HEK293 (cell line): ENCODE results near the gene MS4A12.

Experiments
- CTCF ChIA-PET: fragments of 350-600 bp; formaldehyde crosslinking; extraction: SDS; loops from one replicate; lab custom pipeline; 2021; ENCODE audit warnings: antibody characterized with exemption; lab: Yijun Ruan, JAX
- POLR2A ChIA-PET: fragments of 300-600 bp; formaldehyde crosslinking; extraction: SDS; loops from one replicate; lab custom pipeline; 2020; ENCODE audit warnings: antibody characterized with exemption, inconsistent platforms; lab: Yijun Ruan, JAX
- H3K27ac ChIP-seq: fragments of 200-500 bp; sonication (Bioruptor generic); 2 replicates; pipeline ENCODE4 v1.5.1; 2014; ENCODE audit warnings: low read depth, low read length, control low read depth, inconsistent platforms; ENCODE audit errors: extremely low read depth
- H3K36me3 ChIP-seq, 2 experiments: fragments of 200-500 bp in 1 of 2; sonication (Bioruptor generic) in 1 of 2; 1 replicate in 1 of 2; 2 replicates in 1 of 2; pipeline ENCODE4 v1.5.1; 2014 to 2017; ENCODE audit warnings: inconsistent platforms in 2 of 2, low read length in 2 of 2; ENCODE audit not compliant: control insufficient read depth in 2 of 2, insufficient read depth in 1 of 2
- H3K4me1 ChIP-seq: fragments of 200-500 bp; sonication (Bioruptor generic); 2 replicates; pipeline ENCODE4 v1.5.1; 2014; ENCODE audit warnings: mild to moderate bottlenecking, low read length, inconsistent platforms; ENCODE audit not compliant: control insufficient read depth, insufficient read depth
- H3K4me3 ChIP-seq: 2 replicates; pipeline ENCODE4 v1.5.1; 2011; ENCODE audit warnings: low read depth, mild to moderate bottlenecking, control low read depth, low read length, moderate library complexity
- H3K9me3 ChIP-seq: fragments of 200-500 bp; sonication (Bioruptor generic); 2 replicates; pipeline ENCODE4 v1.5.1; 2014; ENCODE audit warnings: low read depth, low read length, inconsistent platforms; ENCODE audit not compliant: control insufficient read depth, insufficient read depth
- EGR2 ChIP-seq: fragments of 450-650 bp; formaldehyde crosslinking; IDR thresholded peaks from 2 replicates; pipeline ENCODE4 v1.5.1; 2016; ENCODE audit warnings: low read depth, missing biosample characterization, missing genetic modification characterization
- GLIS1 ChIP-seq: fragments of 450-650 bp; formaldehyde crosslinking; IDR thresholded peaks from 2 replicates; pipeline ENCODE4 v1.5.1; 2016; ENCODE audit warnings: missing biosample characterization, missing genetic modification characterization
- KLF10 ChIP-seq: fragments of 450-650 bp; IDR thresholded peaks from 2 replicates; pipeline ENCODE4 v1.5.1; 2018; ENCODE audit warnings: missing biosample characterization, mild to moderate bottlenecking, missing genetic modification characterization
- KLF8 ChIP-seq: fragments of 450-650 bp; formaldehyde crosslinking; IDR thresholded peaks from 2 replicates; pipeline ENCODE4 v1.5.1; 2016; ENCODE audit warnings: missing biosample characterization, missing genetic modification characterization
- PRDM4 ChIP-seq: fragments of 450-650 bp; formaldehyde crosslinking; IDR thresholded peaks from 2 replicates; pipeline ENCODE4 v1.5.1; 2017; ENCODE audit warnings: missing biosample characterization, missing genetic modification characterization
- SALL2 ChIP-seq: fragments of 450-650 bp; formaldehyde crosslinking; IDR thresholded peaks from 2 replicates; pipeline ENCODE4 v1.5.0; 2017; ENCODE audit warnings: missing biosample characterization, mild to moderate bottlenecking, missing genetic modification characterization, borderline replicate concordance
- SCRT1 ChIP-seq: fragments of 450-650 bp; formaldehyde crosslinking; IDR thresholded peaks from 2 replicates; pipeline ENCODE4 v1.5.1; 2016; ENCODE audit warnings: missing biosample characterization, missing genetic modification characterization, borderline replicate concordance
- SETDB1 ChIP-seq: IDR thresholded peaks from one replicate; pipeline ENCODE4 v1.6.1; 2017; ENCODE audit warnings: mild to moderate bottlenecking, low read length, moderate library complexity, mixed read lengths; ENCODE audit not compliant: insufficient read length
- WT1 ChIP-seq: fragments of 450-650 bp; formaldehyde crosslinking; IDR thresholded peaks from 2 replicates; pipeline ENCODE4 v1.5.1; 2016; ENCODE audit warnings: missing biosample characterization, missing genetic modification characterization
- YY2 ChIP-seq: fragments of 450-650 bp; formaldehyde crosslinking; IDR thresholded peaks from 2 replicates; pipeline ENCODE4 v1.5.1; 2016; ENCODE audit warnings: missing biosample characterization, missing genetic modification characterization
- ZNF146 ChIP-seq: fragments of 450-650 bp; formaldehyde crosslinking; IDR thresholded peaks from 2 replicates; pipeline ENCODE4 v1.5.1; 2016; ENCODE audit warnings: missing biosample characterization, missing genetic modification characterization
- ZNF157 ChIP-seq: fragments of 450-650 bp; formaldehyde crosslinking; IDR thresholded peaks from 2 replicates; pipeline ENCODE4 v1.5.1; 2016; ENCODE audit warnings: missing biosample characterization, missing genetic modification characterization
- ZNF239 ChIP-seq: fragments of 450-650 bp; formaldehyde crosslinking; IDR thresholded peaks from 2 replicates; pipeline ENCODE4 v1.5.1; 2016; ENCODE audit warnings: missing biosample characterization, missing genetic modification characterization
- ZNF48 ChIP-seq: fragments of 450-650 bp; formaldehyde crosslinking; IDR thresholded peaks from 2 replicates; pipeline ENCODE4 v1.5.1; 2016; ENCODE audit warnings: missing biosample characterization, missing genetic modification characterization
- ZNF561 ChIP-seq: fragments of 450-650 bp; IDR thresholded peaks from 2 replicates; pipeline ENCODE4 v1.5.1; 2018; ENCODE audit warnings: missing biosample characterization, missing genetic modification characterization, borderline replicate concordance
- ZNF776 ChIP-seq: fragments of 450-650 bp; formaldehyde crosslinking; IDR thresholded peaks from 2 replicates; pipeline ENCODE4 v1.5.0; 2017; ENCODE audit warnings: missing biosample characterization, missing genetic modification characterization, borderline replicate concordance
- ZNF777 ChIP-seq: fragments of 450-650 bp; formaldehyde crosslinking; IDR thresholded peaks from 2 replicates; pipeline ENCODE4 v1.5.1; 2017; ENCODE audit warnings: missing biosample characterization, missing genetic modification characterization, borderline replicate concordance
- ZNF837 ChIP-seq: fragments of 450-650 bp; formaldehyde crosslinking; IDR thresholded peaks from 2 replicates; pipeline ENCODE4 v1.5.1; 2016; ENCODE audit warnings: missing biosample characterization, missing genetic modification characterization
- ZSCAN18 ChIP-seq: fragments of 450-650 bp; formaldehyde crosslinking; IDR thresholded peaks from 2 replicates; pipeline ENCODE4 v1.5.1; 2016; ENCODE audit warnings: missing biosample characterization, missing genetic modification characterization
- TF ChIP-seq, protein P1 (sequence below): fragments of 450-650 bp; formaldehyde crosslinking; IDR thresholded peaks from 2 replicates; pipeline ENCODE4 v1.5.1; 2016; ENCODE audit warnings: missing biosample characterization, missing genetic modification characterization
- TF ChIP-seq, protein P2 (sequence below): sonication (generic); formaldehyde crosslinking; IDR thresholded peaks from 2 replicates; pipeline ENCODE4 v1.8.1; 2022; ENCODE audit warnings: mild to moderate bottlenecking, moderate library complexity, missing genetic modification reagents

MS4A12 gene

DNA sequence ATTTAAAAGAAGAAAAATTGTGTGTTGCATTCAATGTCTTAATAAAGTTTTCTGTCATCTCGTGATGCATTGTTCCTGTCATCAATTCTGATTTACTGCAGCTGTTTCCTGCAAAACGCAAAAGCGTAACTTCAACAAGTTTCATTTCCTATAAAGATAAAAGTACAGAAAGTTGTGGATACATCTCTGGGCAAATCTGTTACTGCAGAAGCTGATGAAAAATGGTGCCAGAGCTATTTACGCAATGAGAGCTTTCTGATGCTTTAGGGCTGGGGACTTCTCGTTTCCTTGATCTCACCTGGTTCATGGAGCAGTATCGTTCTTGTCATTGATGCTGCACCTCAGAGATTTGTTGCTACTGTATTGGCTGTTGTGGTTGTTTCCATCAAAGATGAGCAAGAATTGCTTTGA, 15.5 kb upstream of the MS4A12 start:
- H3K27ac ChIP-seq = no peak overlapping the region
- TF ChIP-seq ZNF239 (no peak), GLIS1 (tag by site-specific recombination) (no peak), KLF8 (tag by site-specific recombination) (no peak), SCRT1 (tag by site-specific recombination) (no peak), ZSCAN18 (tag by site-specific recombination) (no peak), SALL2 (no peak), ZNF146 (no peak), EGR2 (no peak), SETDB1 (no peak), KLF10 (tag by site-specific recombination) (no peak), WT1 (tag by site-specific recombination) (no peak), ZNF157 (no peak), ZNF837 (tag by site-specific recombination) (no peak), PRDM4 (no peak)
- TF ChIP-seq, protein P1, sequence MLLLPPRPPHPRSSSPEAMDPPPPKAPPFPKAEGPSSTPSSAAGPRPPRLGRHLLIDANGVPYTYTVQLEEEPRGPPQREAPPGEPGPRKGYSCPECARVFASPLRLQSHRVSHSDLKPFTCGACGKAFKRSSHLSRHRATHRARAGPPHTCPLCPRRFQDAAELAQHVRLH (tag by site-specific recombination) = no peak
- POLR2A ChIA-PET = no interaction called here
- H3K4me1 ChIP-seq = no peaks in the 10 kb centered on the region
- H3K36me3 ChIP-seq = no peaks in the 10 kb centered on the region
- no peak overlapping the region for H3K4me3 ChIP-seq
- H3K9me3 ChIP-seq = no peaks in the 10 kb centered on the region
- CTCF ChIA-PET = no interaction called here

GRCh38 chr11:60482361-60482760, 10.2 kb upstream of the MS4A12 start:
- POLR2A ChIA-PET = no interaction called here
- Histone ChIP-seq H3K4me3 (no peak overlapping the region), H3K4me1 (no peaks in the 10 kb centered on the region), H3K36me3 (no peaks in the 10 kb centered on the region), H3K9me3 (no peaks in the 10 kb centered on the region), H3K27ac (no peak overlapping the region)
- CTCF ChIA-PET = interaction anchor here (1.3 kb wide), 1 partner anchor 119 kb away, joined by 3 read pairs; no protein-coding TSS in a partner anchor
- TF ChIP-seq YY2 (no peak), ZNF777 (tag by site-specific recombination) (no peak), ZNF48 (tag by site-specific recombination) (no peak), ZNF776 (tag by site-specific recombination) (no peak), ZNF561 (tag by site-specific recombination) (no peak)
- TF ChIP-seq, protein P2, sequence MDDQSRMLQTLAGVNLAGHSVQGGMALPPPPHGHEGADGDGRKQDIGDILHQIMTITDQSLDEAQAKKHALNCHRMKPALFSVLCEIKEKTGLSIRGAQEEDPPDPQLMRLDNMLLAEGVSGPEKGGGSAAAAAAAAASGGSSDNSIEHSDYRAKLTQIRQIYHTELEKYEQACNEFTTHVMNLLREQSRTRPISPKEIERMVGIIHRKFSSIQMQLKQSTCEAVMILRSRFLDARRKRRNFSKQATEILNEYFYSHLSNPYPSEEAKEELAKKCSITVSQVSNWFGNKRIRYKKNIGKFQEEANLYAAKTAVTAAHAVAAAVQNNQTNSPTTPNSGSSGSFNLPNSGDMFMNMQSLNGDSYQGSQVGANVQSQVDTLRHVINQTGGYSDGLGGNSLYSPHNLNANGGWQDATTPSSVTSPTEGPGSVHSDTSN (CRISPR knock-in tag) = no peak
